Body of pancreas (tissue), 4 donors: ENCODE results near the gene THRSP. TPM values are rescaled to one million over a fixed set of nuclear protein-coding genes. Genes with fewer than 3 reads are reported as not detected.

Experiments
- ATAC-seq: fragments of 150-250 bp; one replicate; pipeline ENCODE4 v1.9.1; 2016
- DNase-seq, 4 donors: peaks; one replicate each; pipeline ENCODE4 v3.0.0-alpha.2; 2019
- H3K27ac ChIP-seq, 4 donors: fragments of 200-600 bp; sonication (generic); 1 replicate in 3 of 4; 2 replicates in 1 of 4; pipeline versions ENCODE4 v1.5.1 to v1.6.1; 2016 to 2019; ENCODE audit warnings: mild to moderate bottlenecking in 1 of 4, mixed read lengths in 1 of 4, moderate library complexity in 1 of 4
- H3K27me3 ChIP-seq, 2 donors: fragments of 200-600 bp; sonication (generic); one replicate each; pipeline ENCODE4 v1.6.0; 2016; ENCODE audit warnings: mild to moderate bottlenecking in 1 of 2
- H3K36me3 ChIP-seq, 2 donors: fragments of 200-600 bp; sonication (generic); replicated peaks in 1 of 2; 2 replicates each; pipeline ENCODE4 v1.5.1; 2016; ENCODE audit warnings: low read depth in 2 of 2; ENCODE audit not compliant: insufficient read depth in 1 of 2
- H3K4me1 ChIP-seq: fragments of 200-600 bp; sonication (generic); one replicate; pipeline ENCODE4 v1.6.0; 2016
- H3K4me3 ChIP-seq, 2 donors: fragments of 200-600 bp; sonication (generic); 1 replicate in 1 of 2; 2 replicates in 1 of 2; pipeline ENCODE4 v1.5.1; 2016 to 2019
- H3K9me3 ChIP-seq, 3 donors: fragments of 200-600 bp; sonication (generic); 1 replicate in 2 of 3; 2 replicates in 1 of 3; pipeline ENCODE4 v1.5.1; 2016
- POLR2A ChIP-seq, 3 donors: fragments of 450-650 bp; IDR thresholded peaks; one replicate each; pipeline ENCODE4 v1.6.1; 2016; ENCODE audit warnings: antibody characterized with exemption in 3 of 3, mild to moderate bottlenecking in 2 of 3
- WGBS, 2 donors: methylation state at CpG; one replicate each; pipeline ENCODE4 v1.1.5; 2017; 5-methylcytosine and 5-hydroxymethylcytosine counted together
- intact Hi-C: fragments of 100-400 bp; cut with DNase I; formaldehyde crosslinking; loops from one replicate; pipeline ENCODE4 v1.15.1; 2023
- total RNA-seq, 2 donors: library from RNA; depleted of rRNA; stranded (reverse); fragments of >200 nt; gene quantifications; one replicate each; pipeline ENCODE4 v1.1.0, GENCODE V29; 2016
- TF ChIP-seq, protein P1 (sequence below), 7 experiments: fragments of 450-650 bp in 4 of 7; fragments of 200-600 bp in 3 of 7; sonication (generic) in 3 of 7; IDR thresholded peaks; one replicate each; pipeline ENCODE4 v1.5.1; 2016 to 2019; ENCODE audit warnings: antibody characterized with exemption in 7 of 7

Gene THRSP
- total RNA-seq, 2 donors from 2014 or later = 6.6 TPM; not detected in 1

DNA sequence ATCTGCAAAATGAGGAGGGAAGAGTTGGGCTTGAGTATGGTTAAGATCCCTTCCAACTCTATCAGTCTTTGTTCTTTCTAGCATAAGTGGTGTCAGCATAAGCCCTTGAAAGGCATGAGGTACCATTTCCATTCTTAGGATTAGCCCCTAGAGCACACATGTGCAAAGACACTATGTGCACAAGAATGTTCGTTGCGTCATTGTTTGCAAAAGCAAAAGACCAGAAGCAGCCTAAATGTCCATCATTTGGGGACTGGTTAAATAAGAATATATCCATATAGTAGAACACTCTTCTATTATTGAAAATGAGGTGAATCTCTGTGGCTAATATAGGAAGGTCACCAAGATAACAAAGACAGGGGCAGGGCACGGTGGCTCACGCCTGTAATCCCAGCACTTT, 30.6 kb upstream of the THRSP start:
- intact Hi-C loops = no loop called here
- Histone ChIP-seq H3K9me3 (no peaks in the 10 kb centered on the region), H3K4me1 (peaks cover 62% of the 10 kb centered on the region), H3K27me3 (no peaks in the 10 kb centered on the region), H3K36me3 (no peaks in the 10 kb centered on the region), H3K4me3 (no peak overlapping the region), H3K27ac (peak overlapping the region in 1 of 4 donors; percentile 7)
- no peak for TF ChIP-seq POLR2A (IDR thresholded peaks at IDR 0.05)
- TF ChIP-seq, protein P1, sequence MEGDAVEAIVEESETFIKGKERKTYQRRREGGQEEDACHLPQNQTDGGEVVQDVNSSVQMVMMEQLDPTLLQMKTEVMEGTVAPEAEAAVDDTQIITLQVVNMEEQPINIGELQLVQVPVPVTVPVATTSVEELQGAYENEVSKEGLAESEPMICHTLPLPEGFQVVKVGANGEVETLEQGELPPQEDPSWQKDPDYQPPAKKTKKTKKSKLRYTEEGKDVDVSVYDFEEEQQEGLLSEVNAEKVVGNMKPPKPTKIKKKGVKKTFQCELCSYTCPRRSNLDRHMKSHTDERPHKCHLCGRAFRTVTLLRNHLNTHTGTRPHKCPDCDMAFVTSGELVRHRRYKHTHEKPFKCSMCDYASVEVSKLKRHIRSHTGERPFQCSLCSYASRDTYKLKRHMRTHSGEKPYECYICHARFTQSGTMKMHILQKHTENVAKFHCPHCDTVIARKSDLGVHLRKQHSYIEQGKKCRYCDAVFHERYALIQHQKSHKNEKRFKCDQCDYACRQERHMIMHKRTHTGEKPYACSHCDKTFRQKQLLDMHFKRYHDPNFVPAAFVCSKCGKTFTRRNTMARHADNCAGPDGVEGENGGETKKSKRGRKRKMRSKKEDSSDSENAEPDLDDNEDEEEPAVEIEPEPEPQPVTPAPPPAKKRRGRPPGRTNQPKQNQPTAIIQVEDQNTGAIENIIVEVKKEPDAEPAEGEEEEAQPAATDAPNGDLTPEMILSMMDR (IDR thresholded peaks at IDR 0.05) = no peak
- ATAC-seq = no peak
- 31 to 39% methylated on average over 4 of the region's 4 CpGs for WGBS, 2 donors
- no peak for DNase-seq

DNA sequence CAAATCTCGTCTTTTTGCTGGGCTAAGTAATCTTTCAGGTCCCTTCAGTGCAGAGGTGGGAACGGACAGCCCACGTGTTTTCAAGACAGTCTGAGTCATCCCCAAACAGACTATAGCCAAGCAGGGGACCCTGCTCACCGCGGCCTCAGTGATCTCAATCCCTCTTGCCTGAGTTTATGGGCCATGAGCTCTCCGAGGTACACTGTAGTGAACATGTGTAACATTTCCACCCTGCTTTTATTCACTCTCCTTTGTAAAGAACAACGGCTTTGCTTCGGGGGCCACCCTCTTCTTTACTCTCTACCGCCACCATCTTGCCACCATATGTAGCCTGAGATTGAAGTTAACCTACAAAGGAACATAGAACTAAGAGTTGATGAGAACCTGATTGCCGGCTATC, 29.0 kb upstream of the THRSP start:
- 70 to 76% methylated on average over 10 of the region's 10 CpGs for WGBS, 2 donors
- no peak for DNase-seq
- H3K36me3 ChIP-seq = no peaks in the 10 kb centered on the region
- H3K9me3 ChIP-seq = no peaks in the 10 kb centered on the region
- ATAC-seq = no peak
- intact Hi-C loops = no loop called here
- H3K27me3 ChIP-seq = no peaks in the 10 kb centered on the region
- no peak overlapping the region for H3K4me3 ChIP-seq
- no peak overlapping the region for H3K27ac ChIP-seq
- peaks cover 65% of the 10 kb centered on the region for H3K4me1 ChIP-seq
- TF ChIP-seq POLR2A (IDR thresholded peaks at IDR 0.05) = no peak
- TF ChIP-seq, protein P1 (IDR thresholded peaks at IDR 0.05) = no peak

DNA sequence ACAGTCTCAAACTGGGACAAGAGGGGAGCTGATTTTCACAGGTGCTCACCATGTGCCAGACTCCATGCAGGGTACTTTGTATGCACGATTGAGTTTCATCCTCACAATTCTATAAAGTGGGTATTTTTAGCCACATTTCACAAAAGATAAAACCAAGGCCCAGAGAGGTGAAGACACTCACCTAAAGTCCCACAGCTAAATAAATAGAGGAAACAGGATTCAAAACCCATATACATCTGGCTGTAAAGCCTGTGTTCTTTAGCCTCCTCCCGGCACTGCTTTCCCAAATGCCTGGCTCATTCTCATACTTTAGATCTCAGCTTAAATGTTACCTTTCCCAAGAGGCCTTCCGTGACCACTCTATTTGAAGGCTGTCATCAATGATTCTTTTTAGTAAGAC, 27.3 kb upstream of the THRSP start:
- no peaks in the 10 kb centered on the region for H3K27me3 ChIP-seq
- TF ChIP-seq POLR2A (IDR thresholded peaks at IDR 0.05) = no peak
- TF ChIP-seq, protein P1 (IDR thresholded peaks at IDR 0.05) = no peak
- H3K9me3 ChIP-seq = no peaks in the 10 kb centered on the region
- ATAC-seq (no peak), DNase-seq (no peak)
- H3K4me3 ChIP-seq = no peak overlapping the region
- no peaks in the 10 kb centered on the region for H3K36me3 ChIP-seq
- peak overlapping the region; percentile 55 to 88 (median 74) for H3K27ac ChIP-seq
- H3K4me1 ChIP-seq = peaks cover 57% of the 10 kb centered on the region
- WGBS, 2 donors = 72 to 75% methylated on average over 3 of the region's 3 CpGs
- intact Hi-C loops = no loop called here

DNA sequence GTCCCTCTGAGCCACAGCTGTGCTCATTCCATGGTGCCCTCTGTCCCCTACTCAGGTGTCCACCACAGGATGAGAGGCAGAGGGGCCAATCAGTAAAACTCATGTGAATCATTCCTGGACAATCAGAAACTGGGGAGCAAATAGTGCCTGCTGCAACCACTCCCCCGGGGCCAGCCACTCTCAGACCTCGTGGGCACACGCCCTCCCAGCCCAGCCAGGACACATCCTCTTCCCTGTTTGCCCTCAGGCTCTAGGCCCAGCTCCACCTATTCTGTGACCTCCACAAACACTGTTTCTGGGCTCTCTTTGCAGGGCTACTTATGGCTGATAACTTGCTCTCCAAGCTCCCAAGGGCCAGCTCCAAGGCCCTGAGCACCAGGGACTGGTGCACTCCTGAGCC, 26.6 kb upstream of the THRSP start:
- H3K4me1 ChIP-seq = peaks cover 50% of the 10 kb centered on the region

More for the DNA sequence above, 26.6 kb upstream of the THRSP start:
- peak; percentile 68 for ATAC-seq
- peak overlapping the region; percentile 55 to 88 (median 74) for H3K27ac ChIP-seq
- whole genome bisulfite sequencing, 2 donors = 0 to 22% methylated on average over 1 to 3 of the region's 3 CpGs
- H3K4me3 ChIP-seq = no peak overlapping the region
- intact Hi-C loops = no loop called here
- no peaks in the 10 kb centered on the region for H3K36me3 ChIP-seq
- peak in 2 of 3 donors; percentile 32 to 45 for TF ChIP-seq POLR2A (IDR thresholded peaks at IDR 0.05)
- TF ChIP-seq, protein P1 (IDR thresholded peaks at IDR 0.05) = no peak
- H3K27me3 ChIP-seq = no peaks in the 10 kb centered on the region
- H3K9me3 ChIP-seq = no peaks in the 10 kb centered on the region
- DNase-seq = peak; percentile 67 to 87 (median 82)
